KMS-11 (cell line): ENCODE data around the gene DUOX1.
"Not testable (repeated sequence)": the region's sequence is repeated elsewhere in the genome, so short reads cannot be mapped to it uniquely, and the experiment has no call there.

ENCODE experiments used
- H2AFZ ChIP-seq: fragments of 200-600 bp; sonication (generic); 2 replicates; pipeline ENCODE4 v1.6.1; 2016; ENCODE audit warnings: antibody characterized with exemption, mixed run types, low read depth
- H3K27ac ChIP-seq: fragments of 200-600 bp; sonication (generic); 2 replicates; pipeline ENCODE4 v1.6.1; 2016; ENCODE audit warnings: mild to moderate bottlenecking, mixed run types
- H3K27me3 ChIP-seq: fragments of 200-600 bp; sonication (generic); 2 replicates; pipeline ENCODE4 v1.6.1; 2017; ENCODE audit warnings: mild to moderate bottlenecking, low read depth, mixed run types, moderate library complexity; ENCODE audit not compliant: insufficient read depth
- H3K36me3 ChIP-seq: fragments of 200-600 bp; sonication (generic); 2 replicates; pipeline ENCODE4 v1.6.1; 2017; ENCODE audit warnings: mild to moderate bottlenecking, mixed run types; ENCODE audit not compliant: insufficient read depth
- H3K4me1 ChIP-seq: fragments of 200-600 bp; sonication (generic); 2 replicates; pipeline ENCODE4 v1.6.1; 2016; ENCODE audit warnings: mild to moderate bottlenecking, low read depth, mixed run types; ENCODE audit not compliant: poor library complexity, severe bottlenecking
- H3K4me2 ChIP-seq: fragments of 200-600 bp; sonication (generic); 2 replicates; pipeline ENCODE4 v1.7.0; 2016; ENCODE audit warnings: mild to moderate bottlenecking, mixed run types
- H3K4me3 ChIP-seq: fragments of 200-600 bp; sonication (generic); IDR thresholded peaks from 2 replicates; pipeline ENCODE4 v1.6.1; 2017; ENCODE audit warnings: low read depth, low read length, mixed read lengths; ENCODE audit not compliant: insufficient read depth
- H3K79me2 ChIP-seq: fragments of 200-600 bp; sonication (generic); 2 replicates; pipeline ENCODE4 v1.6.1; 2016; ENCODE audit warnings: low read depth, mixed run types; ENCODE audit not compliant: insufficient read depth
- H3K9ac ChIP-seq: fragments of 200-600 bp; sonication (generic); 2 replicates; pipeline ENCODE4 v1.6.1; 2016; ENCODE audit warnings: mild to moderate bottlenecking, mixed run types
- H4K20me1 ChIP-seq: fragments of 200-600 bp; sonication (generic); 2 replicates; pipeline ENCODE4 v1.6.1; 2016; ENCODE audit warnings: mild to moderate bottlenecking, mixed run types; ENCODE audit not compliant: insufficient read depth
- TF ChIP-seq, protein P1 (sequence below): fragments of 200-600 bp; sonication (generic); conservative IDR thresholded peaks from 2 replicates; pipeline ENCODE4 v1.6.1; 2017; ENCODE audit warnings: low read depth, mild to moderate bottlenecking, antibody characterized with exemption, low read length, moderate library complexity, mixed read lengths

DUOX1 gene

DNA sequence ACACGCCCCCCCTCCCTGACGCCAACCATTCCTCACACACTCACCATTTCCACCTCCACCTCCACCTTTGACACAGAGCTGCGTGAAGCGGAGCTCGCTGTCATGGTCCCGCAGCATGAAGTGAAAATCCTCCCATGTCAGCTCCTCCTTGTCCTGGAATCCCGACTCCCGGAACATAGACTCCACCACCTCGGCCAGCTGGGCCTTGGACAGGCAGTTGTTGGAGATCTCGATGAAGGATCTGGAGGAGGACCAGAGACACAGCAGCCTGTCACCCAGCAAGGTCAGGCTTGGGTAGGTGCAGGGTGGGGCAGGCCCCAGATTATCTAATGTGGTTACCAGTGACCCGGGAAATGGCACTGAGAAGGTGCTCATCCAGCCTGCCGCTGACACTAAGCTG lies 28.0 kb upstream of the DUOX1 start:
- Histone ChIP-seq H3K4me2 (no peak overlapping the region), H3K36me3 (no peaks in the 10 kb centered on the region), H3K27me3 (no peaks in the 10 kb centered on the region), H3K27ac (no peak overlapping the region), H3K79me2 (no peaks in the 10 kb centered on the region), H3K4me3 (no peak overlapping the region), H4K20me1 (no peaks in the 10 kb centered on the region), H2AFZ (no peak overlapping the region), H3K4me1 (no peaks in the 10 kb centered on the region), H3K9ac (no peak overlapping the region)
- TF ChIP-seq, protein P1, sequence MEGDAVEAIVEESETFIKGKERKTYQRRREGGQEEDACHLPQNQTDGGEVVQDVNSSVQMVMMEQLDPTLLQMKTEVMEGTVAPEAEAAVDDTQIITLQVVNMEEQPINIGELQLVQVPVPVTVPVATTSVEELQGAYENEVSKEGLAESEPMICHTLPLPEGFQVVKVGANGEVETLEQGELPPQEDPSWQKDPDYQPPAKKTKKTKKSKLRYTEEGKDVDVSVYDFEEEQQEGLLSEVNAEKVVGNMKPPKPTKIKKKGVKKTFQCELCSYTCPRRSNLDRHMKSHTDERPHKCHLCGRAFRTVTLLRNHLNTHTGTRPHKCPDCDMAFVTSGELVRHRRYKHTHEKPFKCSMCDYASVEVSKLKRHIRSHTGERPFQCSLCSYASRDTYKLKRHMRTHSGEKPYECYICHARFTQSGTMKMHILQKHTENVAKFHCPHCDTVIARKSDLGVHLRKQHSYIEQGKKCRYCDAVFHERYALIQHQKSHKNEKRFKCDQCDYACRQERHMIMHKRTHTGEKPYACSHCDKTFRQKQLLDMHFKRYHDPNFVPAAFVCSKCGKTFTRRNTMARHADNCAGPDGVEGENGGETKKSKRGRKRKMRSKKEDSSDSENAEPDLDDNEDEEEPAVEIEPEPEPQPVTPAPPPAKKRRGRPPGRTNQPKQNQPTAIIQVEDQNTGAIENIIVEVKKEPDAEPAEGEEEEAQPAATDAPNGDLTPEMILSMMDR, result no peak

DNA sequence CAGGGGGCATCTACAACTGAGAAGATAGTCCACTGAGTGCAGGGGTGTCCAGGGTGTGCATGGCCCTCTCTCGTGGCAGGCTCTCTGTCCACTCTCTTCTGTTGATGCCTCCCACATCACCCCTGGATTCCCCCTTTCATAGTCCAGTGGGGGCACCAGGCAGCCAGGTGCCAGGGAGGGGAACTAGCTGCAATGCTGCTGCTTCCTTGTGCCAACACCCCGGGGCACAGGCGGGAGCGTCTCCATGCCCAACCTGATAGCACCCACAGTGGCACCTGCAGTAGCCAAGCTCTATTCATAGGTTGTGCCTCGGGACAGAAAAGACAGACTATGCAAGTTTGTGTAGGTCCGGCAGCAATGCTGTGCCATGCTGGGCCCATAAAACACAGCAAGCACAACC lies 27.6 kb upstream of the DUOX1 start:
- TF ChIP-seq, protein P1, result no peak
- H3K4me1 ChIP-seq, result no peaks in the 10 kb centered on the region
- no peak overlapping the region for H3K9ac ChIP-seq
- H3K4me3 ChIP-seq, result no peak overlapping the region
- no peaks in the 10 kb centered on the region for H3K36me3 ChIP-seq
- no peaks in the 10 kb centered on the region for H3K27me3 ChIP-seq
- no peaks in the 10 kb centered on the region for H3K79me2 ChIP-seq
- H4K20me1 ChIP-seq, result no peaks in the 10 kb centered on the region
- H2AFZ ChIP-seq, result no peak overlapping the region
- no peak overlapping the region for H3K27ac ChIP-seq
- H3K4me2 ChIP-seq, result no peak overlapping the region

DNA sequence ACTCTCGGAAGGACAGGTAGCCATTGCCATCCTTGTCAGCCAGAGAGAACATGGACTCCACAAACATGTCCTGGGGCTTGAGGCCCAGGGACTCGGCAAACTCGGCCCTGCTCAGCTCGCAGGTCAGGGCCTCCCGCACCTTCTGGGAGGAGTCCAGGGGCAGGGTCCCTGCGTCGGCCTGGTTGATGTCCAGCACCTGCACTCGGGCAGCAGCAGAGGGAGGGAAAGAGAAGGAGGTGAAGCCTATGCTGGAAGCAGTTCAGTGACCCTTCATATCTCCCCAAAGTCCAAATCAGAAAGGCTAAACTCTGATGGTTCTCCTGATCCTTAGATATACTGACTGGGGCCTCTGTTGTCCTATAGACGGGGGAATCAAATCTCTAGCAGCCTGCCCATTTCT lies 25.6 kb upstream of the DUOX1 start:
- H3K27me3 ChIP-seq, H3K4me3 ChIP-seq, H3K4me2 ChIP-seq, H2AFZ ChIP-seq, H3K9ac ChIP-seq, H4K20me1 ChIP-seq, H3K4me1 ChIP-seq, H3K36me3 ChIP-seq, H3K27ac ChIP-seq, H3K79me2 ChIP-seq: not testable (repeated sequence)

DNA sequence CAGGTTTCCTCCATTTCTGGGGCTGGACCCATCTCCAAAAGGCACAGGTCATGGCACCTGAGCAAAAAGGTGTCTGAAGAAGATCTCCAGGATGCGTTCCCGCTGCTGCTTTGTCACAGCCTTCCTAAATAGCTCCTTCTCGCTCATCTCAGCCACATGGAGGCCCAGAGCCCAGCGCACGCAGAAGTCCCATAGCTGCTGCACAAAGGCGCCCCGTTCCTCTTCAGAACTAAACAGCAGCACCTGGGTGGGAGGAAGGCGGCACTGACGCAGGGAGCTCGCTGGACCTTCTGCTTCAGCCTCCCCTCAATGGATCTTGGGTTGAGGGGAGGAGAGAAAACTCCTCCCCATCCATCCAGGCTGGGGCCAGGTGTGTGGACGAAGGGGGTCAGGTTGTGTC lies 24.2 kb upstream of the DUOX1 start:
- no peaks in the 10 kb centered on the region for H3K79me2 ChIP-seq
- no peaks in the 10 kb centered on the region for H3K4me1 ChIP-seq
- H3K4me3 ChIP-seq, result no peak overlapping the region
- H3K36me3 ChIP-seq, result no peaks in the 10 kb centered on the region
- no peaks in the 10 kb centered on the region for H3K27me3 ChIP-seq
- no peak overlapping the region for H3K27ac ChIP-seq
- H3K9ac ChIP-seq, result no peak overlapping the region
- TF ChIP-seq, protein P1, result no peak
- H3K4me2 ChIP-seq, result no peak overlapping the region
- H2AFZ ChIP-seq, result no peak overlapping the region
- no peaks in the 10 kb centered on the region for H4K20me1 ChIP-seq

DNA sequence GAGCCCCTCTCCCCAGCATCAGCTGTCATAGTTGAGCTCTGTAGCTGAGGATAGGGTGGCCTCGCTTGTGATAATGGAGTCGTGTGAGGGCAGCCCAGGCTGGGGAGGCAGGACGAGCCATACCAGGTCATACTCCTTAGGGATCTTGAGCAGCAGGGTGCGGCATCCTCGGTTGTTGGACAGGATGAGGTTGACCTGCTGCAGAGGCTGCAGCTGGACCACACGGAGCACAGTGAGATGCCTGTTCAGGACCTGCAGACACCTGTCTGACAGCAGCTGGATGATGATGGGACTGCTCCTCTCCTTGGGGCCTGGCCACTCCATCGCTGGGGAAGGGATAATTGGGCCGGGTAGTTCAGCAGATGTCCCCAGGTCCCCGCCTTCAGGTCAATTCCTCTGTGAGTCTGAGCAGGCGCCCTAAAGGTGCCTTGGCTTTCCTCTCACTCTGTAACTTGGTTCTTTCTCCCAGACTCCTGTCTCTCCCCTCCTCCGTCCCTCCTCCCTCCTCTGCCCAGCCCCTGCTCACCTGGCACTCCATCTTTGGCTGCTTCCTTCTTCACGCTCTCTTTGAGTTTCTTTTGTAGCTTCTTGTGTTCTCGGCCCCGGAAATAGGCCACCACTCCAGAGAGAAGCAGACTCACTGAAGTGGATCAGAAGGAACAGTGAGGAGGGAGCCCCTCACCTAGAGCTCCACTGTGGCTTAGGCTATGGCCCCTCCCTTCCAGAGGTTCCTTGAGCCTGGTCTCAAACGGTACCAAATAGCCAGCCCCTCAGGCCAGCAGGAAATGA lies 23.6 kb upstream of the DUOX1 start:
- H3K4me1 ChIP-seq, result no peaks in the 10 kb centered on the region
- no peak overlapping the region for H3K4me3 ChIP-seq
- H3K79me2 ChIP-seq, result no peaks in the 10 kb centered on the region
- H3K4me2 ChIP-seq, result no peak overlapping the region
- no peak overlapping the region for H2AFZ ChIP-seq
- H3K27ac ChIP-seq, result no peak overlapping the region
- H3K9ac ChIP-seq, result no peak overlapping the region
- H3K36me3 ChIP-seq, result no peaks in the 10 kb centered on the region
- H3K27me3 ChIP-seq, result no peaks in the 10 kb centered on the region
- TF ChIP-seq, protein P1, result no peak
- no peaks in the 10 kb centered on the region for H4K20me1 ChIP-seq
